ENCODE results near the gene JKAMP.

Gene JKAMP

GRCh38 chr14:59480166-59480565 lies 4.2 kb upstream of the JKAMP start:
- Histone ChIP-seq H3K4me2 (ENCODE audit: low read length) (no peak overlapping the region), H3K4me1 (ENCODE audit: insufficient read depth, low read length, severe bottlenecking) (peaks cover 35% of the 10 kb centered on the region)

GRCh38 chr14:59481407-59481806 lies 2.9 kb upstream of the JKAMP start:
- no peaks in the 10 kb centered on the region for H4K20me1 ChIP-seq (ENCODE audit: insufficient read depth, low read length)
- H3K79me2 ChIP-seq (ENCODE audit: insufficient read depth, low read length): peaks cover 8% of the 10 kb centered on the region
- no peaks in the 10 kb centered on the region for H3K9me2 ChIP-seq (ENCODE audit: low read depth, low read length)
- H2AFZ ChIP-seq (ENCODE audit: low read length): no peak overlapping the region
- H3F3A ChIP-seq (ENCODE audit: insufficient read depth, low read length): no peaks in the 10 kb centered on the region
- H3K9me3 ChIP-seq (ENCODE audit: low read length): no peaks in the 10 kb centered on the region
- peak overlapping the region; percentile 70 for H3K4me3 ChIP-seq (ENCODE audit: low read depth, low read length, poor library complexity, severe bottlenecking)
- no peak overlapping the region for H3K27ac ChIP-seq (ENCODE audit: low read depth, low read length, poor library complexity, severe bottlenecking)
- H3K4me2 ChIP-seq (ENCODE audit: low read length): peak overlapping the region; percentile 96
- no peaks in the 10 kb centered on the region for H3K27me3 ChIP-seq (ENCODE audit: insufficient read depth, low read length)
- H3K4me1 ChIP-seq (ENCODE audit: insufficient read depth, low read length, severe bottlenecking): peaks cover 47% of the 10 kb centered on the region
- H3K9ac ChIP-seq (ENCODE audit: low read length): no peak overlapping the region
- H3K36me3 ChIP-seq (ENCODE audit: insufficient read depth, low read length): peaks cover 9% of the 10 kb centered on the region; the same call in 1 of the 2 replicates
- no peak for TF ChIP-seq CTCF (IDR thresholded peaks at IDR 0.05; ENCODE audit: low read length)
- TF ChIP-seq EZH2 (IDR thresholded peaks at IDR 0.05; ENCODE audit: borderline replicate concordance, low read length): no peak

More at GRCh38 chr14:59480166-59480565, 4.2 kb upstream of the JKAMP start:
- no peaks in the 10 kb centered on the region for H3K9me3 ChIP-seq (ENCODE audit: low read length)
- H3K9me2 ChIP-seq (ENCODE audit: low read depth, low read length): no peaks in the 10 kb centered on the region
- peaks cover 6% of the 10 kb centered on the region for H3K79me2 ChIP-seq (ENCODE audit: insufficient read depth, low read length)
- H4K20me1 ChIP-seq (ENCODE audit: insufficient read depth, low read length): no peaks in the 10 kb centered on the region
- TF ChIP-seq CTCF (IDR thresholded peaks at IDR 0.05; ENCODE audit: low read length) (no peak), EZH2 (IDR thresholded peaks at IDR 0.05; ENCODE audit: borderline replicate concordance, low read length) (no peak)
- H2AFZ ChIP-seq (ENCODE audit: low read length): no peak overlapping the region
- H3K27ac ChIP-seq (ENCODE audit: low read depth, low read length, poor library complexity, severe bottlenecking): no peak overlapping the region
- no peaks in the 10 kb centered on the region for H3F3A ChIP-seq (ENCODE audit: insufficient read depth, low read length)
- no peak overlapping the region for H3K4me3 ChIP-seq (ENCODE audit: low read depth, low read length, poor library complexity, severe bottlenecking)
- no peak overlapping the region; the same call in 1 of the 2 replicates for H3K9ac ChIP-seq (ENCODE audit: low read length)
- no peaks in the 10 kb centered on the region for H3K27me3 ChIP-seq (ENCODE audit: insufficient read depth, low read length)
- peaks cover 19% of the 10 kb centered on the region; the same call in 1 of the 2 replicates for H3K36me3 ChIP-seq (ENCODE audit: insufficient read depth, low read length)

- no peaks in the 10 kb centered on the region for H4K20me1 ChIP-seq (ENCODE audit: insufficient read depth, low read length)
- H3F3A ChIP-seq (ENCODE audit: insufficient read depth, low read length): no peaks in the 10 kb centered on the region
- H3K4me1 ChIP-seq (ENCODE audit: insufficient read depth, low read length, severe bottlenecking): peaks cover 49% of the 10 kb centered on the region
- peak overlapping the region; percentile 96 for H3K4me2 ChIP-seq (ENCODE audit: low read length)
- peaks cover 4% of the 10 kb centered on the region; the same call in 1 of the 2 replicates for H3K36me3 ChIP-seq (ENCODE audit: insufficient read depth, low read length)
- H3K27me3 ChIP-seq (ENCODE audit: insufficient read depth, low read length): no peaks in the 10 kb centered on the region
- H3K9me3 ChIP-seq (ENCODE audit: low read length): no peaks in the 10 kb centered on the region
- no peaks in the 10 kb centered on the region for H3K9me2 ChIP-seq (ENCODE audit: low read depth, low read length)
- H2AFZ ChIP-seq (ENCODE audit: low read length): no peak overlapping the region
- H3K9ac ChIP-seq (ENCODE audit: low read length): peak overlapping the region; percentile 82; the same call in 1 of the 2 replicates
- H3K79me2 ChIP-seq (ENCODE audit: insufficient read depth, low read length): peaks cover 11% of the 10 kb centered on the region
- no peak overlapping the region for H3K27ac ChIP-seq (ENCODE audit: low read depth, low read length, poor library complexity, severe bottlenecking)
- peak overlapping the region; percentile 70 for H3K4me3 ChIP-seq (ENCODE audit: low read depth, low read length, poor library complexity, severe bottlenecking)
- no peak for TF ChIP-seq CTCF (IDR thresholded peaks at IDR 0.05; ENCODE audit: low read length)
- no peak for TF ChIP-seq EZH2 (IDR thresholded peaks at IDR 0.05; ENCODE audit: borderline replicate concordance, low read length)
Measured at GRCh38 chr14:59481871-59482540, 2.3 kb upstream of the JKAMP start.

All from OCI-LY1 (cell line).